Ectodermal cell (in vitro differentiated cells): ENCODE data around the gene IL21R.

Experiments used
- H3K27ac ChIP-seq: 2 replicates; pipeline ENCODE4 v1.7.0; 2013; ENCODE audit warnings: mild to moderate bottlenecking, low read depth, low read length; ENCODE audit not compliant: insufficient read depth, poor library complexity, severe bottlenecking
- H3K27me3 ChIP-seq: 2 replicates; pipeline ENCODE4 v1.7.0; 2013; ENCODE audit warnings: mild to moderate bottlenecking, low read length; ENCODE audit not compliant: insufficient read depth, control insufficient read depth, poor library complexity, severe bottlenecking
- H3K36me3 ChIP-seq: one replicate; pipeline ENCODE4 v1.7.0; 2013; ENCODE audit warnings: low read length; ENCODE audit not compliant: control insufficient read depth, insufficient read depth
- H3K4me1 ChIP-seq: one replicate; pipeline ENCODE4 v1.7.0; 2013; ENCODE audit warnings: low read length; ENCODE audit not compliant: control insufficient read depth, insufficient read depth
- H3K4me3 ChIP-seq: 2 replicates; pipeline ENCODE4 v1.7.0; 2013; ENCODE audit warnings: low read depth, low read length, control low read depth; ENCODE audit not compliant: insufficient read depth
- H3K9me3 ChIP-seq: 2 replicates; pipeline ENCODE4 v1.7.0; 2013; ENCODE audit warnings: mild to moderate bottlenecking, low read length, moderate library complexity; ENCODE audit not compliant: control insufficient read depth
- WGBS, 2 experiments: methylation state at CpG; one replicate each; pipeline ENCODE4 v1.1.7; 2013; ENCODE audit warnings: missing lambda C conversion rate in 2 of 2; 5-methylcytosine and 5-hydroxymethylcytosine counted together

IL21R gene

DNA sequence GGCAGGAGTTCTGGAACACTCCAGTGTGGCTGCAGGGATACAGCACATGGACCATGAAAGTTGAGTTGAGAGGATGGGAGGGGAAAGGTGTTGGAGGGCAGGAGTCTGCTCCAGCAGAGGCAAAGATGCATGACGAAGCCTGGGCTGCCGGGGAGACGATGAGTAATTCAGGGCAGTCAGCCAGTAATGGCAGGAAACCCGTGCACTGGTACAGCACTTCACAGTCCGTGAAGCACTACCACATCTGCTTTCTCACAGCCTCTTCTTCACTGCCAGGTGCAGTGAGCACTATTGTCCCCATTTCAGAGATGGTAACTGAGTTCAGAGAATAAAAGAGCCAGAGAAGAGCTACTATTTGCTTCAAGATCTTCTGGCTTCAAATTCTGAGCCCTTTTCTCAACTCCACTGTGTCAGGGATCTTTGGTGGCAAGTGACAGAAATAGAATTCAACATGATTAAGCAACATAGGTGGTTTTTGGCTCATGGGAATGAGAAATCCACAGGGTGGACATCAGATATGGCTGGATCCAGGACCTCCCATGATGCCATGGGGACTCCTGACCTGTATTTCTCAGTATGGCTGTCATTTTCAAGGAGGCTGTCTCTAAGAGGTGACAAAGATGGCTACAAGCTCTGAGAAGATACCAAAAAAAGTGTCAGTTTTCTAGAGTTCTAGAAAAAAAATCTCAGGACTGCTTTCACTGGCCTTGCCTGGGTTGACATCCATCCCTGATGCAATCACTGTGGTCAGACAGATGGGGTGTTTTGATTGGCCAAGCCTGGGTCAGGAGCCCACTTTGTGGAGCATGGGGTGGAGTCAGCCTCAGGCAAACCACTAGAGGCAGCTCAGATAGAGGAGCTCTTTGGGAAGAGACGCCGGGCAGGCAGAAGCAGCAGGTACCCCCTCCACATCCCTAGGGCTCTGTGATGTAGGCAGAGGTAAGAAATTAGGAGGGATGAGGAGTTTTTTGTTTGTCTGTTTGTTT, 24.7 kb downstream of the IL21R start:
- Histone ChIP-seq H3K27ac (no peak overlapping the region), H3K36me3 (no peaks in the 10 kb centered on the region), H3K9me3 (no peaks in the 10 kb centered on the region), H3K27me3 (no peaks in the 10 kb centered on the region), H3K4me3 (no peak overlapping the region), H3K4me1 (no peaks in the 10 kb centered on the region)
- WGBS, 2 experiments = 76 to 77% methylated on average over 7 of the region's 7 CpGs

GRCh38 chr16:27427538-27427937, 25.6 kb downstream of the IL21R start:
- Histone ChIP-seq H3K27me3 (no peaks in the 10 kb centered on the region), H3K4me1 (no peaks in the 10 kb centered on the region), H3K4me3 (no peak overlapping the region), H3K36me3 (no peaks in the 10 kb centered on the region), H3K27ac (no peak overlapping the region), H3K9me3 (no peaks in the 10 kb centered on the region)
- WGBS, 2 experiments = 92 to 93% methylated on average over 5 of the region's 5 CpGs

- Histone ChIP-seq H3K9me3 (no peaks in the 10 kb centered on the region), H3K27me3 (no peaks in the 10 kb centered on the region), H3K36me3 (no peaks in the 10 kb centered on the region), H3K4me3 (no peak overlapping the region), H3K27ac (no peak overlapping the region), H3K4me1 (no peaks in the 10 kb centered on the region)
- 91 to 94% methylated on average over 4 of the region's 4 CpGs for WGBS, 2 experiments
Measured at GRCh38 chr16:27428026-27428785, 26.2 kb downstream of the IL21R start.

DNA sequence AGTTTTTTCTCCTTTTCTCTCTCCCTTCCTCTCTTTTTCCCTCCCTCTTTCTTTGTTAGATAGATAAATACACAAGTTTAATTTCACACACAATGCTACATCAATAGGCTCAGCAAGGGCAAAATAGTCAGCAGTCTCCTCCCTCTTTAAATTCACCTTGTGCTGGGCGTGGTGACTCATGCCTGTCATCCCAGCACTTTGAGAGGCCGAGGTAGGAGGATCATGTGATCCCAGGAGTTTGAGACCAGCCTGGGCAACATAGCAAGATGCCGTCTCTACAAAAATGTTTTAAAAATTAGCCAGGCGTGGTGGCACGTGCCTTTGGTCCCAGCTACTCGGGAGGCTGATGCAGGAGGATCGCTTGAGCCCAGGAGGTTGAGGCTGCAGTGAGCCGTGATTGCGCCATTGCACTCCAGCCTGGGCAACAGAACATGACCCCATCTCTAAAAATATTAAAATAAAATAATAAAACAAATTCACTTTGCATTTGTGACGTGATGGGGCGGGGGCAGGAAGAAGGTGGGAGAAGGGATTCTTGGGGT, 27.4 kb downstream of the IL21R start:
- Histone ChIP-seq H3K27me3 (no peaks in the 10 kb centered on the region), H3K27ac (no peak overlapping the region), H3K4me3 (no peak overlapping the region), H3K4me1 (no peaks in the 10 kb centered on the region), H3K9me3 (no peaks in the 10 kb centered on the region), H3K36me3 (no peaks in the 10 kb centered on the region)
- 92% methylated on average over 10 to 11 of the region's 11 CpGs for WGBS, 2 experiments

DNA sequence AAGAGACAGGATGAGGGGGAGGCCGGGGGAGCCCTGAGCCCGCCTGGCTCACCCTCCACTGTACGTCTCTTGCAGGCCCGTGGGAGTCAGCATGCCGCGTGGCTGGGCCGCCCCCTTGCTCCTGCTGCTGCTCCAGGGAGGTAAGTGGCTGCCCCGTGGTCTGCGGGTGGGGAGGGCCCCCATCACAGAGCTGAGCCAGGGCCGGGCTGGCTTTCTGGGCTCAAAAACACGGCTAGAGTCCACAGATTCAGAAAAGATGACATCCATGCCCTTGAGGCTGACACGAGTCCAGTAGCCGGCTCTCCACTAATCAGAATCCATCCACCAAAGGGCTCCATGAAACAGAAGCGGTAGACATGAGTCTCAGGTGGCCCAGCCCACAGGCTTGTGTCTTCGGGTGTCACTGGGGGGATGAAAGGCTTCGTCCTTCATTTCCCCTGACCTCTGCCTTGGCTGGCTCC, 28.0 kb downstream of the IL21R start:
- 91 to 94% methylated on average over 16 of the region's 16 CpGs for WGBS, 2 experiments
- Histone ChIP-seq H3K4me3 (no peak overlapping the region), H3K36me3 (no peaks in the 10 kb centered on the region), H3K27ac (no peak overlapping the region), H3K27me3 (no peaks in the 10 kb centered on the region), H3K4me1 (no peaks in the 10 kb centered on the region), H3K9me3 (no peaks in the 10 kb centered on the region)

DNA sequence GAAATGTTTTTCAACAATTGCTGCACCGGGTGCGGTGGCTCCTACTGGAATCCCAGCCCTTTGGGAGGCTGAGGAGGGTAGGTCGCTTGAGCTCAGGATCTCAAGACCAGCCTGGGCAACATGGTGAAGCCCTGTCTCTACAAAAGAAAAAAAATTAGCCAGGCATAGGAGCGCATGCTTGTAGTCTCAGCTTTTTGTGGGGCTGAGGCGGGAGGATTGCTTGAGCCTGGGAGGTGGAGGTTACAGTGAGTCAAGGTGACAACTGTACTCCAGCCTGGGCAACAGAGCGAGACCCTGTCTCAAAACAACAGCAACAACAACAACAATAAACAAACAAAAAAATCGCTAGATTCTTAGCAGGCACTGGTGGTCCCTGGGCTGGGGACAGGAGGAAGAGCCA, 28.5 kb downstream of the IL21R start:
- WGBS, 2 experiments = 88 to 90% methylated on average over 7 of the region's 7 CpGs
- no peak overlapping the region for H3K4me3 ChIP-seq
- H3K36me3 ChIP-seq = no peaks in the 10 kb centered on the region
- H3K4me1 ChIP-seq = no peaks in the 10 kb centered on the region
- no peaks in the 10 kb centered on the region for H3K9me3 ChIP-seq
- no peak overlapping the region for H3K27ac ChIP-seq
- no peaks in the 10 kb centered on the region for H3K27me3 ChIP-seq

GRCh38 chr16:27430923-27431484, 29.0 kb downstream of the IL21R start:
- Histone ChIP-seq H3K27ac (no peak overlapping the region), H3K4me1 (no peaks in the 10 kb centered on the region), H3K36me3 (no peaks in the 10 kb centered on the region), H3K4me3 (no peak overlapping the region), H3K9me3 (no peaks in the 10 kb centered on the region), H3K27me3 (no peaks in the 10 kb centered on the region)
- 91 to 92% methylated on average over 10 of the region's 10 CpGs for WGBS, 2 experiments

DNA sequence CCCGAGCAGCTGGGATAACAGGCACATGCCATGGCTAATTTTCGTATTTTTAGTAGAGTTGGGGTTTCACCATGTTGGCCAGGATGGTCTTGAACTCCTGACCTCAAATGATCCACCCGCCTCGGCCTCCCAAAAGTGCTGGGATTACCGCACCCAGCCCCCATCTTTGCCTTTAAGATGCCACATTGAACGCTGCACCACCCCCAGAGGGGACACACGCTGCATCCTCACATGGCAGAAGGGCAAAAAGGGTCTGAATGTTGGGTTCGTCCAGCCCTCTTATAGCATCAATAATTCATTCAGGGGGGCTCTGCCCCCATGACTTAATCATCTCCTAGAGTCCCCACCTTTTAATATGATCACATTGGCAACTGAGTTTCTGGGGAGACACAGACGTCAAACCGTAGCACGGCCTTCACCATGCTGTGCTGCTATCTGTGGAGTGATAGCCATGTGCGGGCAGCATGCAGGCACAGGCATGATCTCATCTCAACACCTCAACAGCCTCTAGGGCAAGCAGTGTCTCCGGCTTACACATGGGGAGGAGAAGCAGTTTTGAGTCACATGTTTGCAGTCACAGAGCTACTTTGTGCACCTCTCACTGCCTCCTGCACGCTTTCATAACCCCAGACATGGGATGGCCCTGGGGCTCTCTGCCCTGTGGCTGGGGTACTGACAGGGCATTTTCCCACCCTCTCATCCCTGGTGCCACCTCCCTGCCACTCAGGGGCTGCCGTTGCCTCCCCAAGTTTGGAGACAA, 30.0 kb downstream of the IL21R start:
- Histone ChIP-seq H3K27ac (no peak overlapping the region), H3K27me3 (no peaks in the 10 kb centered on the region), H3K4me1 (no peaks in the 10 kb centered on the region), H3K9me3 (no peaks in the 10 kb centered on the region), H3K4me3 (no peak overlapping the region), H3K36me3 (no peaks in the 10 kb centered on the region)
- WGBS, 2 experiments = 85 to 88% methylated on average over 15 of the region's 15 CpGs

DNA sequence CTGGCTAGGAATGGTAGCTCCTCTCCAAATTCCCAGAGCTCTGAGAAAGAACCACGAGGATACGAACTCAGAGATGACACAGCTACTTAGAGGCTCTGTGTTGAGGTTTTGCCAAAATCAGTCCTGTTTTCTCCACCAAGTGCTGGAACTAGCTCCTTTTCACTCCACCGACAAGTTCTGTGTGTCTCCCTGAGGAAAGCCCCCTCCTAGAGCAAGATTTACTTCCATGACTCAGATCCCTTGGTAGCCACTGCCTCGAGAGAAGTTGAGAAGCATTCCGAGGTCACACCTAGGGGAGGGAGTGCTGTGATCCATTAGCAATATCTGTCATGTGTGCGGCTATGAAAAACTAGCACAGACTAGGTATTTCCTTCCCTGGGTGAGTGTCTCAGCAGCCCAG, 30.6 kb downstream of the IL21R start:
- H3K4me1 ChIP-seq = no peaks in the 10 kb centered on the region
- H3K4me3 ChIP-seq = no peak overlapping the region
- H3K9me3 ChIP-seq = no peaks in the 10 kb centered on the region
- no peak overlapping the region for H3K27ac ChIP-seq
- H3K27me3 ChIP-seq = no peaks in the 10 kb centered on the region
- H3K36me3 ChIP-seq = no peaks in the 10 kb centered on the region
- 85 to 88% methylated on average over 6 of the region's 6 CpGs for WGBS, 2 experiments
